ENCODE results near the gene MTIF2. TPM values are rescaled to one million over a fixed set of nuclear protein-coding genes. Genes with fewer than 3 reads are reported as not detected.
"Not testable (repeated sequence)": the region's sequence is repeated elsewhere in the genome, so short reads cannot be mapped to it uniquely, and the experiment has no call there.

Gene MTIF2
- total and polyA plus RNA-seq, 2 experiments from 2014 or later: 17.4 to 30.2 TPM

DNA sequence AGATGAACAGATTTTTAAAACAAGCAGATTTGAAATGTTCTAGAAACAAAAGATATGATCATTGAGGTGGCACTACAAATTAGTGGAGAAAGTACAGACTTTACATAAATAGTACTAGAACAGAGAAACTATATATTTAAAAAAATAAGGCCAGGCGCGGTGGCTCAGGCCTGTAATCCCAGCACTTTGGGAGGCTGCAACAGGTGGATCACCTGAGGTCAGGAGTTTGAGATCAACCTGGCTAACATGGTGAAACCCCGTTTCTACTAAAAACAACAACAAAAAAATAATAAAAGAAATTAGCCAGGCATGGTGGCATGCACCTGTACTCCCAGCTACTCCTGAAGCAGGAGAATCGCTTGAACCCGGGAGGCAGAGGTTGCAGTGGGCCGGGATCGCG, 82.2 kb downstream of the MTIF2 start:
- not testable (repeated sequence) for H4K20me1 ChIP-seq (ENCODE audit: insufficient read depth, poor library complexity, severe bottlenecking); H3K9me2 ChIP-seq (replicated peaks; ENCODE audit: insufficient read depth); H3K79me2 ChIP-seq; H3K27ac ChIP-seq; H3K9me3 ChIP-seq (ENCODE audit: low read depth); H3K36me3 ChIP-seq (replicated peaks; ENCODE audit: insufficient read depth, low read depth); H3K4me1 ChIP-seq (ENCODE audit: insufficient read depth); H3K4me2 ChIP-seq; H2AFZ ChIP-seq; H3K4me3 ChIP-seq; DNase-seq (ENCODE audit: low spot score); H3K27me3 ChIP-seq
- 83% methylated on average over 8 of the region's 8 CpGs for WGBS (ENCODE audit: low lambda C conversion rate, missing lambda C conversion rate)

Small RNAs within 50 kb of the gene (small RNA-seq; reads per million reads assigned to genes)
- gene RF00019: not detected

Other genes starting within 250 kb of the MTIF2 start
- gene RTN4, start 218.8 kb downstream of the MTIF2 start, total RNA-seq: 243 and 284 TPM in 2 replicates
- gene RTN4, start 218.8 kb downstream of the MTIF2 start, polyA plus RNA-seq: 437 and 455 TPM in 2 replicates
- 7.9 and 21.1 TPM in 2 replicates for gene CLHC1, start 36.9 kb downstream of the MTIF2 start, total RNA-seq
- gene CLHC1, start 36.9 kb downstream of the MTIF2 start, polyA plus RNA-seq: 7.3 and 10.6 TPM in 2 replicates
- gene RPS27A, start 36.5 kb downstream of the MTIF2 start, total RNA-seq: 1,542 and 1,777 TPM in 2 replicates
- 601 and 608 TPM in 2 replicates for gene RPS27A, start 36.5 kb downstream of the MTIF2 start, polyA plus RNA-seq
- 30.4 and 31.0 TPM in 2 replicates for gene CCDC88A, start 150.6 kb upstream of the MTIF2 start, total RNA-seq
- 12.2 and 16.6 TPM in 2 replicates for gene CCDC88A, start 150.6 kb upstream of the MTIF2 start, polyA plus RNA-seq